Stomach smooth muscle (tissue), 2 donors: ENCODE data around the gene FHIT.

Experiments
- H3K27ac ChIP-seq: one replicate; pipeline ENCODE4 v1.7.0; 2013; ENCODE audit warnings: mild to moderate bottlenecking, low read length, inconsistent platforms
- H3K27me3 ChIP-seq, 2 donors: one replicate each; pipeline ENCODE4 v1.7.0; 2013; ENCODE audit warnings: low read length in 2 of 2; ENCODE audit not compliant: insufficient read depth in 2 of 2, control insufficient read depth in 1 of 2
- H3K36me3 ChIP-seq, 2 donors: one replicate each; pipeline ENCODE4 v1.7.0; 2013; ENCODE audit warnings: low read length in 2 of 2; ENCODE audit not compliant: control insufficient read depth in 2 of 2, insufficient read depth in 2 of 2
- H3K4me1 ChIP-seq: one replicate; pipeline ENCODE4 v1.7.0; 2013; ENCODE audit warnings: low read length; ENCODE audit not compliant: control insufficient read depth, insufficient read depth
- H3K4me3 ChIP-seq, 2 donors: one replicate each; pipeline ENCODE4 v1.7.0; 2013; ENCODE audit warnings: low read length in 2 of 2
- H3K9ac ChIP-seq, 2 donors: one replicate each; pipeline ENCODE4 v1.7.0; 2013; ENCODE audit warnings: low read length in 2 of 2, mild to moderate bottlenecking in 1 of 2
- H3K9me3 ChIP-seq, 2 donors: one replicate each; pipeline ENCODE4 v1.7.0; 2013; ENCODE audit warnings: low read length in 2 of 2; ENCODE audit not compliant: control insufficient read depth in 2 of 2
- donor health status: healthy.
- donor health status: Pancreatic carcinoma.

The FHIT gene

DNA sequence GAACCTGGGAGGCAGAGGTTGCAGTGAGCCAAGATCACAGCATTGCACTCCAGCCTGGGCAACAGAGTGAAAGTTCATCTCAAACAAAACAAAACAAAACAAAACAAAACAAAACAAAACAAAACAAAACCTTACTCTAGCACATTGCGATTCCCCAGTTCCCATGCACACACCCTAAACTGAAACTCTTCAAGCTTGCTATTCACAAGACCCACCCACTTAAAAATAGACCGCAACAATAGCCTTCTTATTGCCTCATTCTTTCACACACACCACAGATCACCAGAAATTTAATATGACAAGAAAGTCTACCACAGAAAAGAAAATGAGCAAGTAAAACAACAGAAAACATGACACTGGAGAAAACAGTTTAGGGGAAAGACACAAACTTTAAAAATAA lies 598.4 kb downstream of the FHIT start:
- Histone ChIP-seq H3K27ac (no peak overlapping the region), H3K4me3 (no peak overlapping the region), H3K36me3 (no peaks in the 10 kb centered on the region), H3K27me3 (no peaks in the 10 kb centered on the region), H3K4me1 (no peaks in the 10 kb centered on the region), H3K9ac (no peak overlapping the region), H3K9me3 (no peaks in the 10 kb centered on the region)

DNA sequence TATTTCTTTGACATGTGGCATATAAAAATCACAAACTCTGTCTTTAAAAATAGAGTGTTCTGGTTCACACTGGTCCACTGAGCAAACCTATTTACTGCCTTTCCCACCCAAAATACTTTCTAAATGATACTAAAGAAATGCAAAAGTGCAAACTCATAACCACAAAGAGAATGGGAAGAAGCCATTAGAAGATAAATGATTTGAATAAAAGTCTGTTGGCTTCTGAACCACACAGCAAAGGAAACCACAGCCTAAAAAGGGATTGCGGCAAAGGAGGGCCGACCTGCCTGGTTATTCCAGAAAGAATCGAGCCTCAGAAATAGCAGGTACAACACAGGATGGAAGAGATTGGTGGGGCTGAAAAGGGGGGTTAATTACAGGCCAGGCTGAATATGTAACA lies 599.5 kb downstream of the FHIT start:
- H3K4me1 ChIP-seq = no peaks in the 10 kb centered on the region
- H3K36me3 ChIP-seq = no peaks in the 10 kb centered on the region
- no peak overlapping the region for H3K9ac ChIP-seq
- H3K27ac ChIP-seq = no peak overlapping the region
- H3K4me3 ChIP-seq = no peak overlapping the region
- no peaks in the 10 kb centered on the region for H3K27me3 ChIP-seq
- no peaks in the 10 kb centered on the region for H3K9me3 ChIP-seq

DNA sequence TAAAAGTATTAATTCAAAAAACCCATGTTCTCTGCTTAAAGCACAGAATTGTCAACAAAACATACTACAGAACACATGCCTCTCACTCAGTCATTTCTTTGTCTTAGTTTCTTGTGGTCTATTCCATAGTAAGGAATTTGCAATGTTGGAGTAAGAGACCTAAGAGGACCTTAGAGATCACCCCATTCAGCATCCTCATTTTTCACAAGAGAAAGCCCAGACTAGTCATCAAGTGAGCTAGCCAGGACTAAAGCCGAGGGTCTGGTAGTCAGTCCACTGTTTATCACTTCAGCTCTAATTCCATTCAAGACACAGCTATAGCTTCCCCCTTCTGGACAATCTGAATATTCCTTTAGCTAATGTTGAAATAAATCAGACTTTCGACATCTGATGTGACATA lies 601.1 kb downstream of the FHIT start:
- no peaks in the 10 kb centered on the region for H3K4me1 ChIP-seq
- no peak overlapping the region for H3K27ac ChIP-seq
- no peak overlapping the region for H3K4me3 ChIP-seq

DNA sequence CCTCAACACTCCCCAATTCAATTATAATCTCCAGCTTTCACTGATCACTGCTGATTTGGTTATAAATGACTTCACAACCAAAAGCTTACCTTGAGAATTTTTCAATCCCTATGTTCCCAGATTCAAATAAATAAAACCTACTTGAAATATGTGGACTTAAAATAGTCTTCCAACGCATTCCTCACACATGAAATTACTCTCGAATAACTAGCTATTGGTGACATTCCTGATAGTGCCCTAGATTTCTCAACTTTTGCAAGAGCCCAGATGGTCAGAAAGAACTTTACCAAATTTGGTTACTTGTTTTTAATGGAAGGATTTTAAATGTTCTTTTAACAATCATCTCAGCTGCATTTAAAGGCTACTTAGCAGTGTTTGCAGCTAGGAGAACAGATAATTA lies 605.5 kb downstream of the FHIT start:
- Histone ChIP-seq H3K4me1 (no peaks in the 10 kb centered on the region), H3K9ac (no peak overlapping the region), H3K9me3 (no peaks in the 10 kb centered on the region), H3K4me3 (no peak overlapping the region), H3K36me3 (no peaks in the 10 kb centered on the region), H3K27ac (no peak overlapping the region), H3K27me3 (no peaks in the 10 kb centered on the region)

More for the DNA sequence above, 601.1 kb downstream of the FHIT start:
- H3K9ac ChIP-seq = no peak overlapping the region
- H3K27me3 ChIP-seq = no peaks in the 10 kb centered on the region
- no peaks in the 10 kb centered on the region for H3K36me3 ChIP-seq
- H3K9me3 ChIP-seq = no peaks in the 10 kb centered on the region

DNA sequence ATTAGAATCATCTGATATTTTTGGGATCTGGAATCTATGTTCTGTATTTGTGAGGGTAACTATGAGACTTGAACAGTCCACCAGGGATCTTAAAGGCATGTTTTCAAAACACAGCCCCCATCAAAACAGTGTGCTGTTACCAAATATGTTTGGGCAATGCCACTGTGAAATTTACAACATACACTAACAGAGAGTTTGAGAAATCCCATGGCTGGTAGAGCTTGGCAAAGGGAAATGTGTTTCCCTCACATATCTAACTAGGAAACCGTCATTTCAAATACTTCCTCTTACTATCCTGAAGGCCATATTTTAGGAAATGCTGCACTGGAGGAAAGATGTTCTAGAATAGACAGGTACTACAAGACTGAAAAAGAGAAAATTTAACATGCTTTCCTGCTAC lies 607.4 kb downstream of the FHIT start:
- H3K27ac ChIP-seq = no peak overlapping the region
- no peak overlapping the region for H3K9ac ChIP-seq
- no peaks in the 10 kb centered on the region for H3K4me1 ChIP-seq
- H3K9me3 ChIP-seq = no peaks in the 10 kb centered on the region
- no peaks in the 10 kb centered on the region for H3K27me3 ChIP-seq
- H3K36me3 ChIP-seq = no peaks in the 10 kb centered on the region
- H3K4me3 ChIP-seq = no peak overlapping the region

DNA sequence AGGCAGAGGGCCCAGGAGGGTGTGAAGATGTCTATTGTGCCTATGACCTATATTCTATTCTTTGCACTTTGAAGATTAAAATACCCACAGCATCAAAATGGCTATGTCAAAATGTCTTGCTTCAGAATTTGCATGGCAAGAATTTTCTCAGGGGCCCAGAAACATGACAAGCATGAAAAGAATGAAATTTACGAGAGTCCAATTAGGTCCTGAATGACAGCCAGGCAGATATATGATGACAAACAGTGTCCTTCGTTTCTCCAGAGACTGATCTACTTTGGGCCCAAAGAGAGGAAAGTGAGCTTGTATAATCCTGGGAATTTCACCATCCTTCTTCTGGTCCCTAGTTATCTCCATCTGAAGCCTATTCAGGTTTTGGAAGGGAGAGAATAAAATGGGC lies 609.9 kb downstream of the FHIT start:
- no peak overlapping the region for H3K9ac ChIP-seq
- no peak overlapping the region for H3K4me3 ChIP-seq
- H3K4me1 ChIP-seq = no peaks in the 10 kb centered on the region
- H3K27ac ChIP-seq = no peak overlapping the region
- H3K9me3 ChIP-seq = no peaks in the 10 kb centered on the region
- H3K36me3 ChIP-seq = no peaks in the 10 kb centered on the region
- no peaks in the 10 kb centered on the region for H3K27me3 ChIP-seq

DNA sequence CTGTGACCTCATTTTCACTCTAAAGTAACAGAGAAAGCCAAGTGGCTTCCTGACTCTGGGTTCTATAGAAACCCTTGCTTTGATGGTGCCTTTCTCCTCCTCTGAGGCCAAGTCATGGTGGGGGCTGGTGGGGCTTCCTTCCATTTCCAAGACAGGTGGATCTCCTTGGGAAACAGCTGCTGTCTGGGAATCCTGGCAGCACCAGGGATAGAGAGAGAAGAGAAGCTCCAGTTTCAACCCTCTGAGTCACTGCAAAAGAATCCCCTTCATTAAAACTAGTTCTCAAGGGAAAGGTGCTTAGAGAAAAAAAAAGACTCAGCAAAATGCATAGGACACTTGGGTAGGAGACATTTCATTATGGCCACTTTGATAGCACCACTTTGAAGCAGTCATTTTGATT lies 614.4 kb downstream of the FHIT start:
- Histone ChIP-seq H3K27me3 (no peaks in the 10 kb centered on the region), H3K36me3 (no peaks in the 10 kb centered on the region), H3K27ac (no peak overlapping the region), H3K9ac (no peak overlapping the region), H3K4me1 (no peaks in the 10 kb centered on the region), H3K9me3 (no peaks in the 10 kb centered on the region), H3K4me3 (no peak overlapping the region)

DNA sequence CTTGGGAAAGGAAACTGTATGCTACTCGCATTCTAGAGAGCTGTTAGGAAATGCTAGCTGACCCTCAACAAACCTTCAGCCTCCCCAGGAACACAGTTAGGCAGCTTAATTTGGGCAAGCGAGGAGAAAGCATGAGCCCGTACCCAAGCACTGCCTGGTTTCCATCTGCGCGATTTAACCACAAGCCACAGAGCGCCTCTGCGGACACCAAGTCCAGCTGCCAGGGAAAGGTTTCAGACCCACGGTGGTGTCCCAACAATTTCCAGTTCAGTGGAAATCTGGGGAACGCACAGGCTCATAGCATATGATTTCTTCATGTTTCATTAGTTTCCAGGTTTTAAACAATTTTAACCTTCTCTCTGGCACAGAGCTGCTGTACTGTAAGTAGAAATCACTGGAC lies 617.6 kb downstream of the FHIT start:
- no peak overlapping the region for H3K27ac ChIP-seq
- H3K36me3 ChIP-seq = no peaks in the 10 kb centered on the region
- no peaks in the 10 kb centered on the region for H3K4me1 ChIP-seq
- no peaks in the 10 kb centered on the region for H3K27me3 ChIP-seq
- no peak overlapping the region for H3K4me3 ChIP-seq
- H3K9ac ChIP-seq = no peak overlapping the region
- no peaks in the 10 kb centered on the region for H3K9me3 ChIP-seq

DNA sequence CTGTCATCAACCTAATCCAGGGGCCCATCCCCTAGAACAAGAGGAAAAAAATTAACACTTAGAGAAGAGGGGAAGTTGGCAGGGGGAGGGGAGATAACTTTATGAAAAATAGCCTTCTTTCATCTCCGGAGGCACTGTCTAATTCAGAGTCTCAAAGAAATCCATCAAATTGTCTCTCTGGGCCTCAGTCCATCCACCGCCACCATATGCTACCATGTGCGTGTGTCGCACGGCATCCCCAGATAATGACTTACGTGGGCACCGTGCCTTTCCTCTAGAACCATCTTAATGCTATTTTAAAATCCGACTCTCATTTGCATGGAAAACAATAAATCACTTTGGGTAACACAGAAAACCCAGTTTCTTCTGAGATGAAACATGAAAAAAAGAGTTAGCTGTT lies 619.7 kb downstream of the FHIT start:
- Histone ChIP-seq H3K36me3 (no peaks in the 10 kb centered on the region), H3K4me1 (no peaks in the 10 kb centered on the region), H3K9ac (no peak overlapping the region), H3K27ac (no peak overlapping the region), H3K27me3 (no peaks in the 10 kb centered on the region), H3K9me3 (no peaks in the 10 kb centered on the region), H3K4me3 (no peak overlapping the region)

DNA sequence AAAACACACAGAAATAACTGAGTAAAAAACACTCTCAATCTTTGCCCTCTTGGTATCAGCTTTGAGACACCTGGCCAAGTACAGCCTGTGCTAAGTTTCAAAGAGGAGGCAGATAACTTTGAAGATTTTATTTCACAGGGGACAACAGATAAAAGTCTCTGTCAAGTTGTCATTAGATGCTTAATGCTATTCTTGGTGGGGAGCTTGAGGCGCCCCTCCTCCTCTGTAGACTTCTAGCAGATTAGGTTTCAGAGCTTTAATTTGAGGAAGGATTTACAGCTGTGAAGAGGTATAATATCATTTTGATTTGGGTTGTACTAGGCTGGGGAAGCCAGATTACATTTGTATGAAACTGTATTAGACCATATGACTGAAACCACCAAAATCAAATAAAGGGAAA lies 620.3 kb downstream of the FHIT start:
- H3K9me3 ChIP-seq = no peaks in the 10 kb centered on the region
- H3K4me1 ChIP-seq = no peaks in the 10 kb centered on the region

DNA sequence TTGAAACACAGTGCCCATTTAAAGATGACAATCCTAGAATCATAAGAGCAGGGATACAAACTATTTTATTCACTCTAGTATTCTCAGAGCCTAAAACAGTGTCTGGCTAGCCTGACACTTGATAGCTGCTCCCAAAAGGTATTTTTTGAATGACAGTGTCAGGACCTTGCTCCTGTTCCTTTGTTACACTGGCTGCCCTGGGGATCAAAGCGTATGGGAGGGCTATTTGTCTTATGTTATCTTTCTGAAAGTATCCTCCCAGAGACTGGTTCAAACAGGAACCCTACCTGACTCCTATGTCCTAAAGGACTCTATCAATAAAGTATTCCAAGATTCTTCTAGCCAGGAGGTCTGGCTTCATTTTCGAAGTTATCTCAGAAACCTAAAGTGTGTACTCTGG lies 621.4 kb downstream of the FHIT start:
- H3K27ac ChIP-seq = no peak overlapping the region
- no peaks in the 10 kb centered on the region for H3K9me3 ChIP-seq
- H3K9ac ChIP-seq = no peak overlapping the region
- no peaks in the 10 kb centered on the region for H3K36me3 ChIP-seq
- no peaks in the 10 kb centered on the region for H3K27me3 ChIP-seq
- H3K4me3 ChIP-seq = no peak overlapping the region
- no peaks in the 10 kb centered on the region for H3K4me1 ChIP-seq

More for the DNA sequence above, 620.3 kb downstream of the FHIT start:
- H3K36me3 ChIP-seq = no peaks in the 10 kb centered on the region
- H3K9ac ChIP-seq = no peak overlapping the region
- no peaks in the 10 kb centered on the region for H3K27me3 ChIP-seq
- no peak overlapping the region for H3K4me3 ChIP-seq
- H3K27ac ChIP-seq = no peak overlapping the region

DNA sequence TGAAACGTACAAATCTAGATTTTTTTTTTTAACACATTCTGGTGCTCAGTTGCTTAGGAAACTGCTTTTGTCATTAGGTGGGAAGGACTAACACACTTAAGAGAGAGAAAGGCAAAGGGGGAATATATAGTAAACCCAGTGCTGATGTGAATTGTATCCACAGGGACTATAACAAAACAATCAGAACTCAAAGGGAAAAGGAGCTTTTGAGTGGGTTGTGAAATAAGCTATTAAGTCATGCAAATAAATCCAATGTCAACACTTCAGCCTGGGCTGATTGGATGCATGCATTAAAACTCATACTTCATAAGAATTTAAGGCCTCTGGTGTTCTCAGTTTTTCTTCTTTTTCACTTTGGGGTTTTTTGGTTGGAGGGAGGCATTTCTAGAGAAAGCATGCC lies 628.9 kb downstream of the FHIT start:
- H3K27me3 ChIP-seq = no peaks in the 10 kb centered on the region
- no peak overlapping the region for H3K27ac ChIP-seq
- no peak overlapping the region for H3K4me3 ChIP-seq
- H3K36me3 ChIP-seq = no peaks in the 10 kb centered on the region
- H3K9me3 ChIP-seq = peaks cover 0 to 5% of the 10 kb centered on the region in 2 donors
- H3K9ac ChIP-seq = no peak overlapping the region
- no peaks in the 10 kb centered on the region for H3K4me1 ChIP-seq
